HG02852 (cell line): ENCODE results near the gene HES5.

ENCODE experiments used
- ATAC-seq: cut with Tn5 transposase; IDR thresholded peaks from one replicate; pipeline ENCODE4 v1.9.1; 2021; ENCODE audit warnings: mild to moderate bottlenecking, moderate library complexity; ENCODE audit not compliant: unreplicated experiment

HES5 gene

GRCh38 chr1:2516946-2517345 is 13.1 kb downstream of the HES5 start:
- ATAC-seq = no peak

- ATAC-seq = no peak
Observed at GRCh38 chr1:2516124-2516523, 13.9 kb downstream of the HES5 start.

- no peak for ATAC-seq
Observed at GRCh38 chr1:2515763-2516080, 14.3 kb downstream of the HES5 start.

GRCh38 chr1:2514863-2515762 is 14.9 kb downstream of the HES5 start:
- no peak for ATAC-seq

GRCh38 chr1:2513939-2514652 is 16.0 kb downstream of the HES5 start:
- ATAC-seq = no peak

GRCh38 chr1:2512862-2513421 is 17.1 kb downstream of the HES5 start:
- no peak for ATAC-seq

- no peak for ATAC-seq
Observed at GRCh38 chr1:2510366-2511155, 19.5 kb downstream of the HES5 start.

- ATAC-seq = no peak
Observed at GRCh38 chr1:2509589-2509988, 20.5 kb downstream of the HES5 start.

GRCh38 chr1:2508751-2509150 is 21.3 kb downstream of the HES5 start:
- no peak for ATAC-seq

- no peak for ATAC-seq
Observed at GRCh38 chr1:2508180-2508579, 21.9 kb downstream of the HES5 start.

- ATAC-seq = no peak
Observed at GRCh38 chr1:2507744-2508155, 22.3 kb downstream of the HES5 start.

GRCh38 chr1:2506901-2507565 is 23.0 kb downstream of the HES5 start:
- no peak for ATAC-seq

- ATAC-seq = no peak
Observed at GRCh38 chr1:2506007-2506860, 23.8 kb downstream of the HES5 start.

GRCh38 chr1:2505461-2505994 is 24.5 kb downstream of the HES5 start:
- no peak for ATAC-seq

GRCh38 chr1:2504949-2505272 is 25.2 kb downstream of the HES5 start:
- no peak for ATAC-seq

- no peak for ATAC-seq
Observed at GRCh38 chr1:2504225-2504948, 25.7 kb downstream of the HES5 start.

- ATAC-seq = no peak
Observed at GRCh38 chr1:2503554-2504224, 26.4 kb downstream of the HES5 start.
